CD8-positive, alpha-beta memory T cell (primary cell): ENCODE data around the gene SMC6. TPM values are rescaled to one million over a fixed set of nuclear protein-coding genes. Genes with fewer than 3 reads are reported as not detected.
A peak's percentile ranks its signal among the peaks of the same experiment; 100 is the strongest.

Experiments
- CTCF ChIA-PET: fragments of 350-600 bp; sonication (Branson Sonifier 250); formaldehyde crosslinking; loops from one replicate; lab custom pipeline; 2021; ENCODE audit warnings: antibody characterized with exemption; lab: Charles Lee
- POLR2A ChIA-PET: fragments of 350-600 bp; sonication (Branson Sonifier 250); formaldehyde crosslinking; loops from one replicate; lab custom pipeline; 2021; ENCODE audit warnings: antibody characterized with exemption; lab: Charles Lee
- DNase-seq, 5 donors: peaks; one replicate each; pipeline versions ENCODE4 v3.0.0 to v3.0.0-alpha.2; 2020 to 2022; ENCODE audit warnings: mixed read lengths in 1 of 5
- H3K27ac ChIP-seq: one replicate; pipeline ENCODE4 v1.7.0; 2013; ENCODE audit warnings: low read depth, mild to moderate bottlenecking, low read length, moderate library complexity
- H3K27me3 ChIP-seq: 2 replicates; pipeline ENCODE4 v1.7.0; 2013; ENCODE audit warnings: low read length, mild to moderate bottlenecking; ENCODE audit not compliant: insufficient read depth, poor library complexity, severe bottlenecking
- H3K36me3 ChIP-seq: 2 replicates; pipeline ENCODE4 v1.7.0; 2013; ENCODE audit warnings: mild to moderate bottlenecking, low read length, moderate library complexity; ENCODE audit not compliant: insufficient read depth
- H3K4me1 ChIP-seq: 2 replicates; pipeline ENCODE4 v1.7.0; 2013; ENCODE audit warnings: mild to moderate bottlenecking, low read length, moderate library complexity; ENCODE audit not compliant: insufficient read depth
- H3K4me3 ChIP-seq: 2 replicates; pipeline ENCODE4 v1.7.0; 2013; ENCODE audit warnings: mild to moderate bottlenecking, low read length
- H3K9me3 ChIP-seq: 2 replicates; pipeline ENCODE4 v1.7.0; 2013; ENCODE audit warnings: mild to moderate bottlenecking, low read length
- H3K27ac Mint-ChIP-seq, 8 donors: one replicate each; pipeline ENCODE4 v1.8.0; 2020 to 2021; ENCODE audit warnings: mixed read lengths in 8 of 8, mild to moderate bottlenecking in 6 of 8, inconsistent platforms in 3 of 8, moderate library complexity in 3 of 8
- H3K27me3 Mint-ChIP-seq, 2 donors: one replicate each; pipeline ENCODE4 v1.8.0; 2020 to 2021; ENCODE audit warnings: mixed read lengths in 2 of 2, mild to moderate bottlenecking in 1 of 2, moderate library complexity in 1 of 2
- H3K36me3 Mint-ChIP-seq, 3 donors: one replicate each; pipeline ENCODE4 v1.8.0; 2020 to 2021; ENCODE audit warnings: mixed read lengths in 3 of 3, inconsistent platforms in 1 of 3, mild to moderate bottlenecking in 1 of 3
- H3K4me1 Mint-ChIP-seq, 3 donors: one replicate each; pipeline ENCODE4 v1.8.0; 2020 to 2021; ENCODE audit warnings: mixed read lengths in 3 of 3, inconsistent platforms in 1 of 3, mild to moderate bottlenecking in 1 of 3
- H3K4me3 Mint-ChIP-seq, 7 donors: one replicate each; pipeline ENCODE4 v1.8.0; 2020 to 2021; ENCODE audit warnings: mixed read lengths in 7 of 7, mild to moderate bottlenecking in 6 of 7, moderate library complexity in 4 of 7, inconsistent platforms in 2 of 7
- H3K9me3 Mint-ChIP-seq, 5 donors: one replicate each; pipeline ENCODE4 v1.8.0; 2020 to 2022; ENCODE audit warnings: mixed read lengths in 5 of 5, mild to moderate bottlenecking in 3 of 5, moderate library complexity in 2 of 5, inconsistent platforms in 1 of 5
- polyA plus RNA-seq: library from polyadenylated mRNA; unstranded; fragments of 300-500 nt; fragmentation: Illumina TruSeq; gene quantifications from one replicate; pipeline ENCODE4 v1.2.3, GENCODE V29; 2021
- total RNA-seq, 2 experiments: library from RNA; stranded (reverse); gene quantifications; one replicate each; pipeline ENCODE4 v1.2.3, GENCODE V29; 2021

The SMC6 gene
- total and polyA plus RNA-seq, 3 experiments from 2014 or later: 15.8 to 25.7 (median 23.7) TPM

- Mint-ChIP-seq H3K36me3 (peaks cover 10 to 20% (median 10%) of the 10 kb centered on the region in 3 donors), H3K4me3 (no peak overlapping the region), H3K9me3 (no peaks in the 10 kb centered on the region)
These were observed 26.9 kb upstream of the SMC6 start for GRCh38 chr2:17780546-17780945.

GRCh38 chr2:17772532-17772931 is 18.9 kb upstream of the SMC6 start:
- Histone ChIP-seq H3K36me3 (no peaks in the 10 kb centered on the region), H3K4me1 (no peaks in the 10 kb centered on the region), H3K9me3 (no peaks in the 10 kb centered on the region), H3K27me3 (no peaks in the 10 kb centered on the region), H3K4me3 (no peak overlapping the region), H3K27ac (no peak overlapping the region)
- POLR2A ChIA-PET: no interaction called here
- CTCF ChIA-PET: no interaction called here
- H3K27me3 Mint-ChIP-seq: no peaks in the 10 kb centered on the region
- no peak overlapping the region for H3K4me3 Mint-ChIP-seq
- H3K9me3 Mint-ChIP-seq: no peaks in the 10 kb centered on the region
- peaks cover 0 to 21% (median 10%) of the 10 kb centered on the region in 3 donors for H3K36me3 Mint-ChIP-seq
- H3K4me1 Mint-ChIP-seq: no peaks in the 10 kb centered on the region
- no peak for DNase-seq
- no peak overlapping the region for H3K27ac Mint-ChIP-seq

More at GRCh38 chr2:17780546-17780945, 26.9 kb upstream of the SMC6 start:
- Mint-ChIP-seq H3K4me1 (no peaks in the 10 kb centered on the region), H3K27ac (no peak overlapping the region), H3K27me3 (no peaks in the 10 kb centered on the region)
- Histone ChIP-seq H3K4me3 (no peak overlapping the region), H3K27me3 (no peaks in the 10 kb centered on the region), H3K36me3 (no peaks in the 10 kb centered on the region), H3K27ac (no peak overlapping the region), H3K9me3 (no peaks in the 10 kb centered on the region), H3K4me1 (no peaks in the 10 kb centered on the region)
- ChIA-PET POLR2A (no interaction called here), CTCF (no interaction called here)
- DNase-seq: no peak

- no peak overlapping the region for H3K4me3 Mint-ChIP-seq
- Histone ChIP-seq H3K4me3 (no peak overlapping the region), H3K27ac (no peak overlapping the region), H3K36me3 (no peaks in the 10 kb centered on the region), H3K9me3 (no peaks in the 10 kb centered on the region), H3K27me3 (no peaks in the 10 kb centered on the region), H3K4me1 (no peaks in the 10 kb centered on the region)
- POLR2A ChIA-PET: no interaction called here
- no peaks in the 10 kb centered on the region for H3K27me3 Mint-ChIP-seq
- H3K9me3 Mint-ChIP-seq: no peaks in the 10 kb centered on the region
- CTCF ChIA-PET: no interaction called here
- H3K36me3 Mint-ChIP-seq: peaks cover 0 to 22% (median 10%) of the 10 kb centered on the region in 3 donors
- no peaks in the 10 kb centered on the region for H3K4me1 Mint-ChIP-seq
- no peak for DNase-seq
- no peak overlapping the region for H3K27ac Mint-ChIP-seq
These were observed 18.3 kb upstream of the SMC6 start for GRCh38 chr2:17771956-17772355.

GRCh38 chr2:17768894-17769293 is 15.3 kb upstream of the SMC6 start:
- Mint-ChIP-seq H3K27me3 (no peaks in the 10 kb centered on the region), H3K36me3 (peaks cover 0 to 21% (median 11%) of the 10 kb centered on the region in 3 donors), H3K4me3 (no peak overlapping the region), H3K27ac (no peak overlapping the region), H3K4me1 (no peaks in the 10 kb centered on the region), H3K9me3 (no peaks in the 10 kb centered on the region)
- no peaks in the 10 kb centered on the region for H3K4me1 ChIP-seq
- H3K9me3 ChIP-seq: no peaks in the 10 kb centered on the region
- H3K27ac ChIP-seq: no peak overlapping the region
- no peak overlapping the region for H3K4me3 ChIP-seq
- POLR2A ChIA-PET: no interaction called here
- CTCF ChIA-PET: no interaction called here
- DNase-seq: no peak
- no peaks in the 10 kb centered on the region for H3K27me3 ChIP-seq
- H3K36me3 ChIP-seq: no peaks in the 10 kb centered on the region

GRCh38 chr2:17765398-17765797 is 11.8 kb upstream of the SMC6 start:
- Mint-ChIP-seq H3K4me3 (no peak overlapping the region), H3K36me3 (peaks cover 0 to 15% (median 9%) of the 10 kb centered on the region in 3 donors), H3K27me3 (no peaks in the 10 kb centered on the region), H3K4me1 (no peaks in the 10 kb centered on the region), H3K9me3 (no peaks in the 10 kb centered on the region), H3K27ac (peak overlapping the region in 1 of 8 donors; percentile 29)
- H3K4me1 ChIP-seq: no peaks in the 10 kb centered on the region
- DNase-seq: no peak
- ChIA-PET POLR2A (no interaction called here), CTCF (no interaction called here)
- H3K36me3 ChIP-seq: no peaks in the 10 kb centered on the region
- no peak overlapping the region for H3K27ac ChIP-seq
- H3K9me3 ChIP-seq: no peaks in the 10 kb centered on the region
- no peaks in the 10 kb centered on the region for H3K27me3 ChIP-seq
- H3K4me3 ChIP-seq: no peak overlapping the region

- Mint-ChIP-seq H3K27me3 (no peaks in the 10 kb centered on the region), H3K36me3 (peaks cover 0 to 14% (median 11%) of the 10 kb centered on the region in 3 donors), H3K4me3 (no peak overlapping the region), H3K27ac (no peak overlapping the region), H3K9me3 (no peaks in the 10 kb centered on the region), H3K4me1 (no peaks in the 10 kb centered on the region)
- Histone ChIP-seq H3K4me3 (no peak overlapping the region), H3K36me3 (no peaks in the 10 kb centered on the region), H3K27ac (no peak overlapping the region), H3K4me1 (no peaks in the 10 kb centered on the region), H3K9me3 (no peaks in the 10 kb centered on the region), H3K27me3 (no peaks in the 10 kb centered on the region)
- CTCF ChIA-PET: no interaction called here
- POLR2A ChIA-PET: no interaction called here
- DNase-seq: no peak
These were observed 10.2 kb upstream of the SMC6 start for GRCh38 chr2:17763641-17764333.

GRCh38 chr2:17762451-17762850 is 8.8 kb upstream of the SMC6 start:
- Histone ChIP-seq H3K4me1 (no peaks in the 10 kb centered on the region), H3K27me3 (no peaks in the 10 kb centered on the region), H3K4me3 (no peak overlapping the region), H3K9me3 (no peaks in the 10 kb centered on the region), H3K27ac (no peak overlapping the region), H3K36me3 (no peaks in the 10 kb centered on the region)
- ChIA-PET POLR2A (no interaction called here), CTCF (no interaction called here)
- Mint-ChIP-seq H3K27me3 (no peaks in the 10 kb centered on the region), H3K36me3 (peaks cover 0 to 9% (median 5%) of the 10 kb centered on the region in 3 donors), H3K4me1 (no peaks in the 10 kb centered on the region), H3K4me3 (no peak overlapping the region), H3K27ac (no peak overlapping the region), H3K9me3 (no peaks in the 10 kb centered on the region)
- DNase-seq: no peak

- peaks cover 5 to 6% (median 5%) of the 10 kb centered on the region in 3 donors for H3K4me1 Mint-ChIP-seq
- H3K27me3 ChIP-seq: no peaks in the 10 kb centered on the region
- no peak overlapping the region for H3K27ac Mint-ChIP-seq
- peaks cover 0 to under 1% of the 10 kb centered on the region in 2 donors for H3K27me3 Mint-ChIP-seq
- no peak overlapping the region for H3K4me3 ChIP-seq
- CTCF ChIA-PET: no interaction called here
- H3K9me3 ChIP-seq: no peaks in the 10 kb centered on the region
- DNase-seq: no peak
- POLR2A ChIA-PET: interaction anchor here (0.7 kb wide), 1 partner anchor 8 kb away, joined by 3 read pairs; no protein-coding TSS in a partner anchor
- H3K9me3 Mint-ChIP-seq: no peaks in the 10 kb centered on the region
- H3K27ac ChIP-seq: no peak overlapping the region
- no peak overlapping the region for H3K4me3 Mint-ChIP-seq
- H3K36me3 Mint-ChIP-seq: peaks cover 0 to 6% (median 3%) of the 10 kb centered on the region in 3 donors
- H3K36me3 ChIP-seq: no peaks in the 10 kb centered on the region
- peaks cover 6% of the 10 kb centered on the region for H3K4me1 ChIP-seq
These were observed 6.2 kb upstream of the SMC6 start for GRCh38 chr2:17759805-17760204.
